PFSK-1 (cell line): ENCODE measurements around the gene CTNND2.

Source experiments
- REST ChIP-seq, 2 experiments: IDR thresholded peaks; 2 replicates each; pipeline versions ENCODE4 v1.6.1 to v1.8.0; 2011 to 2012; ENCODE audit warnings: low read depth in 2 of 2, low read length in 2 of 2, control low read depth in 1 of 2, inconsistent platforms in 1 of 2, mild to moderate bottlenecking in 1 of 2, moderate library complexity in 1 of 2; ENCODE audit not compliant: insufficient read depth in 1 of 2
- TAF1 ChIP-seq: IDR thresholded peaks from 2 replicates; pipeline ENCODE4 v1.6.1; 2012; ENCODE audit warnings: low read length, control low read depth, borderline replicate concordance; ENCODE audit not compliant: insufficient read depth

DNA sequence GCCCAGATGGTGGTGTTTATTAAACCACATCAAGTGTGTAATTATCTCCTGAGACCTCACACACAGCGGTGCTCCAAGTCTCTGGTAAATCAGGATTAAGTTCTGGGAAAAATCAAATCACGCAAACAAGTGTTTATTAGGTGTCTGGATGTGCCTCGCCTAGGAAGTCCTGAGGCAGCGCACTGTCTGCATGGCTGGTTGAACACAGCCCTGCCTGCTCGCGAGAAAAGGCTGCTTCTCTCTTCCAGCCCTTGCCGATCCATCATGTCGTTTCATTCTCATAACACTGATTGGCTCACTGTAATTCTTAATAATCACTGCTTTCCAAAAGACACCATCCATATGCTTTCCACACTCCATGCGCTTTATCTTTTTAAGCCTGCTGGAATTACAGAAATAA lies 913.6 kb downstream of the CTNND2 start:
- TF ChIP-seq REST (IDR thresholded peaks at IDR 0.05; ENCODE audit: insufficient read depth in 1 of 2, low read depth in 2 of 2, low read length in 2 of 2) (no peak), TAF1 (no peak)
